ENCODE measurements around the gene RPS15.
"Not testable (repeated sequence)": the region's sequence is repeated elsewhere in the genome, so short reads cannot be mapped to it uniquely, and the experiment has no call there.

The RPS15 gene

GRCh38 chr19:1437609-1438008 is 587 bp upstream of the RPS15 start:
- no peak for DNase-seq

- DNase-seq = no peak
Measured at GRCh38 chr19:1438933-1439354, 748 bp downstream of the RPS15 start.

GRCh38 chr19:1439525-1440417 is 1.6 kb downstream of the RPS15 start:
- not testable (repeated sequence) for DNase-seq

- DNase-seq = no peak
Measured at GRCh38 chr19:1440418-1440801, 2.2 kb downstream of the RPS15 start.

- DNase-seq = no peak
Measured at GRCh38 chr19:1441022-1441426, 2.8 kb downstream of the RPS15 start.

- DNase-seq = no peak
Measured at GRCh38 chr19:1441677-1442438, 3.7 kb downstream of the RPS15 start.

- peak; percentile 79 for DNase-seq
Measured at GRCh38 chr19:1445185-1445931, 7.2 kb downstream of the RPS15 start.

- no peak for DNase-seq
Measured at GRCh38 chr19:1445932-1446712, 7.9 kb downstream of the RPS15 start.

GRCh38 chr19:1446713-1447481 is 8.7 kb downstream of the RPS15 start:
- no peak for DNase-seq

- no peak for DNase-seq
Measured at GRCh38 chr19:1447504-1447903, 9.3 kb downstream of the RPS15 start.

GRCh38 chr19:1447944-1448343 is 9.7 kb downstream of the RPS15 start:
- DNase-seq = no peak

GRCh38 chr19:1449467-1450442 is 11.6 kb downstream of the RPS15 start, which contains the start of gene APC2:
Gene APC2 (plus strand): TSS chr19:1450121. CDS start chr19:1453002, 2,881 bp downstream.
- DNase-seq = peak; percentile 25

- DNase-seq = no peak
Measured at GRCh38 chr19:1450735-1451731, 12.8 kb downstream of the RPS15 start.

GRCh38 chr19:1451916-1452801 is 14.0 kb downstream of the RPS15 start:
- DNase-seq = no peak

- DNase-seq = no peak
Measured at GRCh38 chr19:1452802-1453524, 14.8 kb downstream of the RPS15 start.

- peak; percentile 28 for DNase-seq
Measured at GRCh38 chr19:1453525-1454364, 15.5 kb downstream of the RPS15 start.
